GM23338 (cell line): ENCODE data around the gene TTLL8. TPM values are rescaled to one million over a fixed set of nuclear protein-coding genes. Genes with fewer than 3 reads are reported as not detected.

Experiments used
- ATAC-seq: fragments of 200-7000 bp; cut with Tn5 transposase; 3 replicates; pipeline ENCODE4 v1.9.1; 2020
- DNase-seq: peaks from one replicate; pipeline ENCODE4 v3.0.0-alpha.2; 2015; ENCODE audit warnings: low spot score
- H2AFZ ChIP-seq: fragments of 200-600 bp; sonication (generic); 2 replicates; pipeline ENCODE4 v1.8.0; 2016; ENCODE audit warnings: antibody characterized with exemption, mild to moderate bottlenecking, moderate library complexity
- H3F3A ChIP-seq: fragments of 200-600 bp; sonication (generic); replicated peaks from 2 replicates; pipeline ENCODE4 v1.8.0; 2017; ENCODE audit warnings: antibody characterized with exemption, mixed run types, low read depth
- H3K27ac ChIP-seq: fragments of 200-600 bp; sonication (generic); 2 replicates; pipeline ENCODE4 v1.6.1; 2016; ENCODE audit warnings: low read depth
- H3K27me3 ChIP-seq: fragments of 200-600 bp; sonication (generic); 2 replicates; pipeline ENCODE4 v1.8.0; 2016; ENCODE audit warnings: mild to moderate bottlenecking, mixed run types, moderate library complexity; ENCODE audit not compliant: insufficient read depth
- H3K36me3 ChIP-seq: fragments of 200-600 bp; sonication (generic); 2 replicates; pipeline ENCODE4 v1.8.0; 2016; ENCODE audit warnings: mild to moderate bottlenecking; ENCODE audit not compliant: insufficient read depth
- H3K4me1 ChIP-seq: fragments of 200-600 bp; sonication (generic); 2 replicates; pipeline ENCODE4 v1.8.0; 2016; ENCODE audit warnings: mild to moderate bottlenecking, moderate library complexity; ENCODE audit not compliant: insufficient read depth
- H3K4me2 ChIP-seq: fragments of 200-600 bp; sonication (generic); 2 replicates; pipeline ENCODE4 v1.7.1; 2017; ENCODE audit warnings: mixed run types
- H3K4me3 ChIP-seq: fragments of 200-600 bp; sonication (generic); 2 replicates; pipeline ENCODE4 v1.6.1; 2016; ENCODE audit warnings: mixed run types
- H3K79me2 ChIP-seq: fragments of 200-600 bp; sonication (generic); replicated peaks from 2 replicates; pipeline ENCODE4 v1.8.0; 2017; ENCODE audit warnings: mild to moderate bottlenecking; ENCODE audit not compliant: insufficient read depth
- H3K9me2 ChIP-seq: fragments of 200-600 bp; sonication (generic); 2 replicates; pipeline ENCODE4 v1.8.0; 2017; ENCODE audit not compliant: insufficient read depth
- H4K20me1 ChIP-seq: fragments of 200-600 bp; sonication (generic); replicated peaks from 2 replicates; pipeline ENCODE4 v1.8.0; 2017; ENCODE audit warnings: mild to moderate bottlenecking; ENCODE audit not compliant: insufficient read depth
- H3K27ac Mint-ChIP-seq: 2 replicates; pipeline ENCODE4 v1.8.0; 2020; ENCODE audit warnings: inconsistent platforms, mild to moderate bottlenecking, moderate library complexity, mixed read lengths
- H3K27me3 Mint-ChIP-seq: 3 replicates; pipeline ENCODE4 v1.8.0; 2022; ENCODE audit warnings: low read depth, mild to moderate bottlenecking, moderate library complexity, mixed read lengths, inconsistent platforms; ENCODE audit not compliant: insufficient read depth, poor library complexity
- H3K36me3 Mint-ChIP-seq: 3 replicates; pipeline ENCODE4 v1.8.0; 2021; ENCODE audit warnings: low read depth, mild to moderate bottlenecking, inconsistent platforms, moderate library complexity, mixed read lengths
- H3K4me1 Mint-ChIP-seq: 3 replicates; pipeline ENCODE4 v1.8.0; 2020; ENCODE audit warnings: mild to moderate bottlenecking, inconsistent platforms, mixed read lengths
- H3K4me3 Mint-ChIP-seq: 3 replicates; pipeline ENCODE4 v1.8.0; 2021; ENCODE audit warnings: moderate library complexity, mild to moderate bottlenecking, inconsistent platforms, mixed read lengths
- H3K9me3 Mint-ChIP-seq: 3 replicates; pipeline ENCODE4 v1.8.0; 2020; ENCODE audit warnings: moderate library complexity, mild to moderate bottlenecking, inconsistent platforms, mixed read lengths
- CREB1 ChIP-seq: fragments of 250-450 bp; sonication (Bioruptor Pico); IDR thresholded peaks from 2 replicates; pipeline ENCODE4 v1.5.0; 2020; ENCODE audit warnings: low read depth, mild to moderate bottlenecking, moderate library complexity
- EZH2 ChIP-seq: fragments of 200-600 bp; sonication (generic); IDR thresholded peaks from one replicate; pipeline ENCODE4 v1.8.0; 2017; ENCODE audit warnings: antibody characterized with exemption, mild to moderate bottlenecking, low read depth; ENCODE audit not compliant: unreplicated experiment
- EZH2phosphoT487 ChIP-seq: fragments of 200-600 bp; sonication (generic); IDR thresholded peaks from one replicate; pipeline ENCODE4 v1.8.1; 2018; ENCODE audit warnings: antibody characterized with exemption; ENCODE audit not compliant: unreplicated experiment
- JUNB ChIP-seq: IDR thresholded peaks from one replicate; pipeline ENCODE4 v1.6.1; 2016; ENCODE audit warnings: antibody characterized with exemption; ENCODE audit not compliant: unreplicated experiment
- NANOG ChIP-seq: IDR thresholded peaks from 2 replicates; pipeline ENCODE4 v1.6.1; 2016; ENCODE audit warnings: antibody characterized with exemption, borderline replicate concordance
- POLR2AphosphoS5 ChIP-seq: IDR thresholded peaks from 2 replicates; pipeline ENCODE4 v1.6.1; 2016; ENCODE audit warnings: antibody characterized with exemption, low read depth
- STAT1 ChIP-seq: IDR thresholded peaks from one replicate; pipeline ENCODE4 v1.6.1; 2016; ENCODE audit warnings: antibody characterized with exemption; ENCODE audit not compliant: unreplicated experiment
- ZNF331 ChIP-seq: fragments of 250-450 bp; sonication (Bioruptor Pico); IDR thresholded peaks from 2 replicates; pipeline ENCODE4 v1.5.0; 2020; ENCODE audit warnings: low read depth, mild to moderate bottlenecking, moderate library complexity
- polyA plus RNA-seq: library from polyadenylated mRNA; unstranded; fragments of >200 nt; fragmentation: Nextera tagmentation; extraction: Ambion mirVana; gene quantifications from 2 replicates; pipeline ENCODE4 v1.2.1, GENCODE V29; 2016
- total RNA-seq: library from RNA; depleted of rRNA; stranded (reverse); fragments of >200 nt; shearing (Covaris generic); gene quantifications from 2 replicates; pipeline ENCODE4 v1.2.3, GENCODE V29; 2014
- TF ChIP-seq, protein P1 (sequence below), 2 experiments: fragments of 200-600 bp in 1 of 2; sonication (generic) in 1 of 2; conservative IDR thresholded peaks; 2 replicates each; pipeline versions ENCODE4 v1.5.1 to v1.6.1; 2016 to 2017; ENCODE audit warnings: antibody characterized with exemption in 2 of 2, low read depth in 2 of 2, mild to moderate bottlenecking in 2 of 2, moderate library complexity in 1 of 2
- TF ChIP-seq, protein P2 (sequence below): IDR thresholded peaks from one replicate; pipeline ENCODE4 v1.6.1; 2018; ENCODE audit warnings: antibody characterized with exemption; ENCODE audit not compliant: unreplicated experiment
- TF ChIP-seq, protein P3 (sequence below): IDR thresholded peaks from 2 replicates; pipeline ENCODE4 v1.6.1; 2016; ENCODE audit warnings: antibody characterized with exemption

Gene TTLL8
- total and polyA plus RNA-seq, 2 experiments from 2014 or later = not detected

DNA sequence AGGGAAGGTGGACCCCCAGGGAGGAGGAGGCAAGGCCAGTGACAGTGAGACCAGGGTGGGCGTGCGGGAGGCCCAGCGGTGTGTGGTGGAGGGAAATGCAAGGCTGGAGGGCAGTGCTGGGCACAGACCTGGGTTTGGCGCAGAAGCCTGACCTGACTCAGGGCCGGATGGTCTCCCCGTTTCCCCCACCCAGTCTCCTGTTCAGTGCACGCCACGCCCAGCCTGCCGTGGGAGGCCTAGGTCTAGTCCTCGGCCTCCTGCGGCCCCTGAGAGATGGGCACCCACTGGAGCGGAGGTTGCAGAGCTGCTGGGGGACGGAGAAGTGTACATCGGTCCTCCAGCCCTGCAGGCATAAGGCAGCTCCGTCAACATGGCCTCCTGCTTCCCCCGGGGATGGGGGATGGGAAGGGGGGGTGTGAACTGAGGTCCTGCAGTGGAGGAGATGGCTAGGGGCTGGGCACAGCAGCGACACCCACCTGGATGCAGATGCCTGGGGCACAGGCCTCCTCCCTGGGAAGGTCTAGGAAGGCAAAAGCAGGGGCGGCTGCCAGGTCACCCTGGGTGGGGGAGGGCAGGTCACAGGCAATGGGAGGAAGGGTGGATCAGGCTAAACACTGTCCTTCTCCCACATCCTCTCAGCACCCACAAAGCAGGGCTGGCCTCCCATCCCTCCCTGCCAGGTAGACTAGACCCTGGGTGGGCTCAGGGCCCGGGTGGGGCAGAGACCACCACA, 61.4 kb downstream of the TTLL8 start:
- Mint-ChIP-seq H3K4me1 (peaks cover 13% of the 10 kb centered on the region), H3K9me3 (peaks cover 3% of the 10 kb centered on the region; the same call in 1 of the 3 replicates), H3K27ac (no peak overlapping the region), H3K36me3 (no peaks in the 10 kb centered on the region; the same call in 2 of the 3 replicates), H3K27me3 (peaks cover 24% of the 10 kb centered on the region), H3K4me3 (no peak overlapping the region)
- Histone ChIP-seq H3K4me3 (no peak overlapping the region), H3F3A (0 out of 2 replicates have a peak, but pooled peaks cover 3% of the 10 kb centered on the region), H3K4me1 (no peaks in the 10 kb centered on the region; the same call in 1 of the 2 replicates), H3K4me2 (no peak overlapping the region), H4K20me1 (no peaks in the 10 kb centered on the region), H3K36me3 (no peaks in the 10 kb centered on the region), H2AFZ (no peak overlapping the region), H3K79me2 (no peaks in the 10 kb centered on the region), H3K9me2 (no peaks in the 10 kb centered on the region), H3K27me3 (peaks cover 15% of the 10 kb centered on the region), H3K27ac (no peak overlapping the region)
- DNase-seq = no peak
- no peak for TF ChIP-seq ZNF331 (CRISPR knock-in tag)
- TF ChIP-seq, protein P1, sequence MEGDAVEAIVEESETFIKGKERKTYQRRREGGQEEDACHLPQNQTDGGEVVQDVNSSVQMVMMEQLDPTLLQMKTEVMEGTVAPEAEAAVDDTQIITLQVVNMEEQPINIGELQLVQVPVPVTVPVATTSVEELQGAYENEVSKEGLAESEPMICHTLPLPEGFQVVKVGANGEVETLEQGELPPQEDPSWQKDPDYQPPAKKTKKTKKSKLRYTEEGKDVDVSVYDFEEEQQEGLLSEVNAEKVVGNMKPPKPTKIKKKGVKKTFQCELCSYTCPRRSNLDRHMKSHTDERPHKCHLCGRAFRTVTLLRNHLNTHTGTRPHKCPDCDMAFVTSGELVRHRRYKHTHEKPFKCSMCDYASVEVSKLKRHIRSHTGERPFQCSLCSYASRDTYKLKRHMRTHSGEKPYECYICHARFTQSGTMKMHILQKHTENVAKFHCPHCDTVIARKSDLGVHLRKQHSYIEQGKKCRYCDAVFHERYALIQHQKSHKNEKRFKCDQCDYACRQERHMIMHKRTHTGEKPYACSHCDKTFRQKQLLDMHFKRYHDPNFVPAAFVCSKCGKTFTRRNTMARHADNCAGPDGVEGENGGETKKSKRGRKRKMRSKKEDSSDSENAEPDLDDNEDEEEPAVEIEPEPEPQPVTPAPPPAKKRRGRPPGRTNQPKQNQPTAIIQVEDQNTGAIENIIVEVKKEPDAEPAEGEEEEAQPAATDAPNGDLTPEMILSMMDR (conservative IDR thresholded peaks at IDR 0.05; ENCODE audit: low read depth in 2 of 2) = no peak
- no peak for ATAC-seq

DNA sequence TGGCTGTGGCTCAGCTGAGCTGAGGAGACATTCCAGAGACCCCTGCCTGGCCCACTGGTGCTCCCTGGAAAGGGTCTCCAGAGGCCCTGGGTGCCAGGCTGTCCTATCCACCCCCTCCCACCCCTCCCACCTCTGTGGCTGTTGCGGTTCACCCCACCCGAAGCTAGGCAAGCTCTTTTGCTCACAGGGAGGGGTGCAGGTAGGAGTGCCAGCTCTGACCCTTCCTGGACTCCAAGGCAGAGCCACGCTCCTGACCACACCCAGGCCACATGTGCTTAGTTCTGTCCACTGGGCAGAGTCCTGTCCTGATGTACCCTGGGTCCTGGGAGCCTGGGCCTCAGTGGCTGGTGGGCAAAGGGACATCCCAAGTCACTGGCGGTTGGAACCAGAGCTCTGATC, 62.0 kb downstream of the TTLL8 start:
- H3K4me1 Mint-ChIP-seq = peaks cover 13% of the 10 kb centered on the region
- Histone ChIP-seq H2AFZ (no peak overlapping the region), H3K4me1 (no peaks in the 10 kb centered on the region; the same call in 1 of the 2 replicates), H3K79me2 (no peaks in the 10 kb centered on the region), H3K4me3 (no peak overlapping the region), H3K9me2 (no peaks in the 10 kb centered on the region), H3K4me2 (no peak overlapping the region), H4K20me1 (no peaks in the 10 kb centered on the region), H3F3A (0 out of 2 replicates have a peak, but pooled peaks cover 3% of the 10 kb centered on the region), H3K27ac (no peak overlapping the region), H3K36me3 (no peaks in the 10 kb centered on the region), H3K27me3 (peaks cover 15% of the 10 kb centered on the region)
- no peak overlapping the region for H3K27ac Mint-ChIP-seq
- no peak overlapping the region for H3K4me3 Mint-ChIP-seq
- H3K9me3 Mint-ChIP-seq = peaks cover 6% of the 10 kb centered on the region; the same call in 2 of the 3 replicates
- no peaks in the 10 kb centered on the region; the same call in 2 of the 3 replicates for H3K36me3 Mint-ChIP-seq
- H3K27me3 Mint-ChIP-seq = peaks cover 24% of the 10 kb centered on the region
- ATAC-seq (no peak), DNase-seq (no peak)
- TF ChIP-seq NANOG = no peak
- TF ChIP-seq, protein P2, sequence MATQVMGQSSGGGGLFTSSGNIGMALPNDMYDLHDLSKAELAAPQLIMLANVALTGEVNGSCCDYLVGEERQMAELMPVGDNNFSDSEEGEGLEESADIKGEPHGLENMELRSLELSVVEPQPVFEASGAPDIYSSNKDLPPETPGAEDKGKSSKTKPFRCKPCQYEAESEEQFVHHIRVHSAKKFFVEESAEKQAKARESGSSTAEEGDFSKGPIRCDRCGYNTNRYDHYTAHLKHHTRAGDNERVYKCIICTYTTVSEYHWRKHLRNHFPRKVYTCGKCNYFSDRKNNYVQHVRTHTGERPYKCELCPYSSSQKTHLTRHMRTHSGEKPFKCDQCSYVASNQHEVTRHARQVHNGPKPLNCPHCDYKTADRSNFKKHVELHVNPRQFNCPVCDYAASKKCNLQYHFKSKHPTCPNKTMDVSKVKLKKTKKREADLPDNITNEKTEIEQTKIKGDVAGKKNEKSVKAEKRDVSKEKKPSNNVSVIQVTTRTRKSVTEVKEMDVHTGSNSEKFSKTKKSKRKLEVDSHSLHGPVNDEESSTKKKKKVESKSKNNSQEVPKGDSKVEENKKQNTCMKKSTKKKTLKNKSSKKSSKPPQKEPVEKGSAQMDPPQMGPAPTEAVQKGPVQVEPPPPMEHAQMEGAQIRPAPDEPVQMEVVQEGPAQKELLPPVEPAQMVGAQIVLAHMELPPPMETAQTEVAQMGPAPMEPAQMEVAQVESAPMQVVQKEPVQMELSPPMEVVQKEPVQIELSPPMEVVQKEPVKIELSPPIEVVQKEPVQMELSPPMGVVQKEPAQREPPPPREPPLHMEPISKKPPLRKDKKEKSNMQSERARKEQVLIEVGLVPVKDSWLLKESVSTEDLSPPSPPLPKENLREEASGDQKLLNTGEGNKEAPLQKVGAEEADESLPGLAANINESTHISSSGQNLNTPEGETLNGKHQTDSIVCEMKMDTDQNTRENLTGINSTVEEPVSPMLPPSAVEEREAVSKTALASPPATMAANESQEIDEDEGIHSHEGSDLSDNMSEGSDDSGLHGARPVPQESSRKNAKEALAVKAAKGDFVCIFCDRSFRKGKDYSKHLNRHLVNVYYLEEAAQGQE = no peak
- TF ChIP-seq ZNF331 (CRISPR knock-in tag) = no peak
- no peak for TF ChIP-seq POLR2AphosphoS5
- TF ChIP-seq EZH2phosphoT487 = no peak
- no peak for TF ChIP-seq JUNB
- no peak for TF ChIP-seq CREB1
- TF ChIP-seq, protein P1 (conservative IDR thresholded peaks at IDR 0.05; ENCODE audit: low read depth in 2 of 2) = no peak
- TF ChIP-seq EZH2 = no peak
- TF ChIP-seq, protein P3, sequence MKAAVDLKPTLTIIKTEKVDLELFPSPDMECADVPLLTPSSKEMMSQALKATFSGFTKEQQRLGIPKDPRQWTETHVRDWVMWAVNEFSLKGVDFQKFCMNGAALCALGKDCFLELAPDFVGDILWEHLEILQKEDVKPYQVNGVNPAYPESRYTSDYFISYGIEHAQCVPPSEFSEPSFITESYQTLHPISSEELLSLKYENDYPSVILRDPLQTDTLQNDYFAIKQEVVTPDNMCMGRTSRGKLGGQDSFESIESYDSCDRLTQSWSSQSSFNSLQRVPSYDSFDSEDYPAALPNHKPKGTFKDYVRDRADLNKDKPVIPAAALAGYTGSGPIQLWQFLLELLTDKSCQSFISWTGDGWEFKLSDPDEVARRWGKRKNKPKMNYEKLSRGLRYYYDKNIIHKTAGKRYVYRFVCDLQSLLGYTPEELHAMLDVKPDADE = no peak
- no peak for TF ChIP-seq STAT1
